H1 (cell line): Measurements from ENCODE around the gene EVI5. TPM values are rescaled to one million over a fixed set of nuclear protein-coding genes. Genes with fewer than 3 reads are reported as not detected.

Source experiments
- CTCF ChIA-PET: fragments of 300-600 bp; sonication (Branson Sonifier 250); formaldehyde crosslinking; loops from one replicate; lab custom pipeline; 2021; ENCODE audit not compliant: partially characterized antibody; lab: Charles Lee
- POLR2A ChIA-PET: fragments of 300-600 bp; sonication (Branson Sonifier 250); formaldehyde crosslinking; loops from one replicate; lab custom pipeline; 2021; ENCODE audit warnings: inconsistent platforms; ENCODE audit not compliant: partially characterized antibody; lab: Charles Lee
- DNase-seq, 2 experiments: peaks; one replicate each; pipeline versions ENCODE4 v3.0.0 to v3.0.0-alpha.2; 2010 to 2022; ENCODE audit warnings: low spot score in 2 of 2, low read depth in 1 of 2, mixed read lengths in 1 of 2
- FAIRE-seq: peaks from 2 replicates; lab custom pipeline; 2011; peaks lifted over from hg19 to GRCh38; lab: Jason Lieb, UNC
- H2AFZ ChIP-seq: 2 replicates; pipeline ENCODE4 v1.8.1; 2012; ENCODE audit warnings: low read length, inconsistent platforms
- H2AK5ac ChIP-seq: 2 replicates; pipeline ENCODE4 v1.6.1; 2013; ENCODE audit warnings: low read depth, low read length
- H2BK120ac ChIP-seq: replicated peaks from 2 replicates; pipeline ENCODE3; 2013; ENCODE audit warnings: low read depth, low read length, inconsistent platforms
- H2BK12ac ChIP-seq: 2 replicates; pipeline ENCODE4 v1.6.1; 2013; ENCODE audit warnings: low read depth, low read length
- H2BK15ac ChIP-seq: 2 replicates; pipeline ENCODE4 v1.6.1; 2013; ENCODE audit warnings: low read length
- H2BK20ac ChIP-seq: 2 replicates; pipeline ENCODE4 v1.6.1; 2013; ENCODE audit warnings: low read length
- H2BK5ac ChIP-seq: 2 replicates; pipeline ENCODE4 v1.6.1; 2013; ENCODE audit warnings: low read depth, low read length
- H3K14ac ChIP-seq: 2 replicates; pipeline ENCODE4 v1.6.1; 2013; ENCODE audit warnings: inconsistent platforms; ENCODE audit not compliant: insufficient read length
- H3K18ac ChIP-seq: 2 replicates; pipeline ENCODE4 v1.6.1; 2013; ENCODE audit warnings: low read length; ENCODE audit errors: extremely low read depth
- H3K23ac ChIP-seq: 2 replicates; pipeline ENCODE4 v1.6.1; 2013; ENCODE audit warnings: inconsistent platforms; ENCODE audit not compliant: insufficient read length
- H3K23me2 ChIP-seq: 2 replicates; pipeline ENCODE4 v1.6.1; 2013; ENCODE audit warnings: low read depth, low read length
- H3K27ac ChIP-seq: 2 replicates; pipeline ENCODE4 v1.6.1; 2011; ENCODE audit warnings: low read depth, low read length, inconsistent platforms
- H3K27me3 ChIP-seq, 4 experiments: replicated peaks in 1 of 4; 1 replicate in 1 of 4; 2 replicates in 3 of 4; pipeline versions ENCODE4 v1.6.1 to v1.8.1; 2011 to 2013; ENCODE audit warnings: low read length in 3 of 4, mild to moderate bottlenecking in 3 of 4, inconsistent platforms in 2 of 4, mixed read lengths in 2 of 4, moderate library complexity in 1 of 4; ENCODE audit not compliant: control insufficient read depth in 3 of 4, insufficient read depth in 3 of 4; ENCODE audit errors: extremely low read depth in 1 of 4
- H3K36me3 ChIP-seq, 4 experiments: 2 replicates each; pipeline versions ENCODE4 v1.6.1 to v1.8.1; 2011 to 2013; ENCODE audit warnings: mild to moderate bottlenecking in 4 of 4, low read length in 3 of 4, moderate library complexity in 2 of 4, control low read depth in 1 of 4, inconsistent platforms in 1 of 4; ENCODE audit not compliant: insufficient read depth in 4 of 4, control insufficient read depth in 2 of 4
- H3K4ac ChIP-seq: replicated peaks from 2 replicates; pipeline ENCODE3; 2013; ENCODE audit warnings: low read length, low read depth, mixed read lengths, inconsistent platforms; ENCODE audit not compliant: insufficient read length
- H3K4me1 ChIP-seq, 4 experiments: replicated peaks in 1 of 4; 1 replicate in 1 of 4; 2 replicates in 3 of 4; pipeline versions ENCODE4 v1.6.1 to v1.8.1; 2011 to 2013; ENCODE audit warnings: low read length in 3 of 4, inconsistent platforms in 2 of 4, mixed read lengths in 1 of 4; ENCODE audit not compliant: insufficient read depth in 4 of 4, control insufficient read depth in 3 of 4
- H3K4me2 ChIP-seq, 2 experiments: 2 replicates each; pipeline versions ENCODE4 v1.6.1 to v1.8.1; 2011 to 2013; ENCODE audit warnings: low read depth in 2 of 2, low read length in 2 of 2, control low read depth in 1 of 2, inconsistent platforms in 1 of 2, mild to moderate bottlenecking in 1 of 2; ENCODE audit not compliant: insufficient read depth in 1 of 2
- H3K4me3 ChIP-seq, 4 experiments: fragments of 200-600, 300-600 bp in 1 of 4; sonication (generic), shearing (Covaris generic), sonication (Bioruptor Twin) in 1 of 4; 2 replicates each; pipeline versions ENCODE4 v1.5.1 to v1.8.1; 2011 to 2016; ENCODE audit warnings: low read length in 4 of 4, low read depth in 3 of 4, control low read depth in 2 of 4, inconsistent platforms in 2 of 4, mild to moderate bottlenecking in 2 of 4, mixed read lengths in 1 of 4, moderate library complexity in 1 of 4; ENCODE audit not compliant: insufficient read depth in 2 of 4; ENCODE audit errors: extremely low read depth in 1 of 4
- H3K56ac ChIP-seq: replicated peaks from 2 replicates; pipeline ENCODE3; 2013; ENCODE audit warnings: low read depth, mild to moderate bottlenecking, mixed read lengths, low read length, inconsistent platforms; ENCODE audit not compliant: insufficient read length
- H3K79me1 ChIP-seq: 2 replicates; pipeline ENCODE4 v1.6.1; 2013; ENCODE audit warnings: low read depth, low read length, control low read depth
- H3K79me2 ChIP-seq, 2 experiments: 2 replicates each; pipeline versions ENCODE4 v1.6.1 to v1.8.1; 2012 to 2013; ENCODE audit warnings: low read length in 2 of 2, mild to moderate bottlenecking in 2 of 2, inconsistent platforms in 1 of 2; ENCODE audit not compliant: insufficient read depth in 2 of 2, control insufficient read depth in 1 of 2
- H3K9ac ChIP-seq, 4 experiments: replicated peaks in 1 of 4; 1 replicate in 1 of 4; 2 replicates in 3 of 4; pipeline versions ENCODE4 v1.6.1 to v1.8.1; 2011 to 2013; ENCODE audit warnings: low read depth in 3 of 4, low read length in 3 of 4, control low read depth in 2 of 4, mild to moderate bottlenecking in 2 of 4, moderate library complexity in 2 of 4, inconsistent platforms in 1 of 4; ENCODE audit errors: extremely low read depth in 1 of 4
- H3K9me3 ChIP-seq, 2 experiments: 2 replicates each; pipeline versions ENCODE4 v1.6.1 to v1.8.1; 2012 to 2013; ENCODE audit warnings: mild to moderate bottlenecking in 2 of 2, moderate library complexity in 2 of 2, control low read depth in 1 of 2, inconsistent platforms in 1 of 2, low read depth in 1 of 2, low read length in 1 of 2, mixed read lengths in 1 of 2; ENCODE audit not compliant: insufficient read depth in 2 of 2
- H4K20me1 ChIP-seq, 2 experiments: replicated peaks in 1 of 2; 2 replicates each; pipeline versions ENCODE3 to v1.8.1; 2011 to 2013; ENCODE audit warnings: inconsistent platforms in 2 of 2, low read length in 2 of 2, mild to moderate bottlenecking in 1 of 2; ENCODE audit not compliant: insufficient read depth in 2 of 2, control insufficient read depth in 1 of 2
- H4K5ac ChIP-seq: 2 replicates; pipeline ENCODE4 v1.6.1; 2013; ENCODE audit warnings: low read length, low read depth, mixed read lengths, inconsistent platforms; ENCODE audit not compliant: insufficient read length
- H4K8ac ChIP-seq: 2 replicates; pipeline ENCODE4 v1.8.0; 2013; ENCODE audit warnings: mild to moderate bottlenecking, moderate library complexity, low read length, inconsistent platforms; ENCODE audit not compliant: insufficient read depth; ENCODE audit errors: extremely low read depth
- H4K91ac ChIP-seq: replicated peaks from 2 replicates; pipeline ENCODE3; 2013; ENCODE audit warnings: low read length, mixed read lengths, inconsistent platforms; ENCODE audit not compliant: insufficient read length
- ASH2L ChIP-seq: fragments of 200-600, 300-600 bp; sonication (generic); IDR thresholded peaks from one replicate; pipeline ENCODE4 v1.7.1; 2017; ENCODE audit warnings: low read length
- KDM1A ChIP-seq: fragments of 200-600, 300-600 bp; sonication (generic); IDR thresholded peaks from 2 replicates; pipeline ENCODE4 v1.7.1; 2016; ENCODE audit warnings: mild to moderate bottlenecking, low read length, borderline replicate concordance
- MAX ChIP-seq: IDR thresholded peaks from 2 replicates; pipeline ENCODE4 v1.6.1; 2012; ENCODE audit warnings: inconsistent platforms
- SRF ChIP-seq: IDR thresholded peaks from 2 replicates; pipeline ENCODE4 v1.6.1; 2011; ENCODE audit warnings: mild to moderate bottlenecking, low read depth, low read length, moderate library complexity
- ZNF274 ChIP-seq: IDR thresholded peaks from 2 replicates; pipeline ENCODE4 v1.7.0; 2012; ENCODE audit warnings: low read length, borderline replicate concordance; ENCODE audit errors: extremely low read depth
- WGBS, 2 experiments: shearing (Covaris generic) in 1 of 2; methylation state at CpG; one replicate each; pipeline versions ENCODE4 v1.1.6 to v1.1.7; 2013 to 2015; ENCODE audit warnings: low lambda C conversion rate in 2 of 2, mixed read lengths in 2 of 2, inconsistent platforms in 1 of 2, low coverage in 1 of 2, missing lambda C conversion rate in 1 of 2; ENCODE audit not compliant: insufficient replicate concordance in 2 of 2, insufficient coverage in 1 of 2, insufficient read length in 1 of 2; ENCODE audit errors: extremely low coverage in 1 of 2, missing lambda C conversion rate in 1 of 2; 5-methylcytosine and 5-hydroxymethylcytosine counted together
- polyA plus RNA-seq, 7 experiments: library from polyadenylated mRNA; depleted of rRNA in 3 of 7; stranded (reverse) in 5 of 7; unstranded in 2 of 7; fragments of >200 nt in 5 of 7; fragments of 200-250 nt in 2 of 7; gene quantifications; 1 replicate in 5 of 7; 2 replicates in 1 of 7; 4 replicates in 1 of 7; pipeline versions ENCODE4 v1.2.1 to v1.2.3, GENCODE V29; 2011 to 2013; ENCODE audit warnings: missing spikeins in 2 of 7, mixed read lengths in 2 of 7
- total RNA-seq: library from RNA; stranded (reverse); fragmentation: NEBNext Ultra II Directional; extraction: Animal tissue kit (Norgen Biotek cat#: 25700); gene quantifications from 2 replicates; pipeline ENCODE4 v1.2.1, GENCODE V29; 2021
- TF ChIP-seq, protein P1 (sequence below): IDR thresholded peaks from 2 replicates; pipeline ENCODE4 v1.6.1; 2012; ENCODE audit warnings: low read length, inconsistent platforms

Gene EVI5
- total and polyA plus RNA-seq, 2 of the 8 experiments (the other 6 are each of a cell fraction or from before 2014, with no cell fraction given), result 1.7 to 13.7 TPM

GRCh38 chr1:92820551-92820950, 35.6 kb upstream of the EVI5 start:
- Histone ChIP-seq H3K36me3 (no peaks in the 10 kb centered on the region), H3K27ac (no peak overlapping the region), H2BK15ac (no peak overlapping the region), H3K27me3 (no peaks in the 10 kb centered on the region), H3K18ac (no peak overlapping the region), H2BK5ac (no peak overlapping the region), H3K79me1 (no peaks in the 10 kb centered on the region)
- no peak for DNase-seq
- TF ChIP-seq ZNF274 (no peak), MAX (no peak), KDM1A (no peak), SRF (no peak), ASH2L (no peak)
- TF ChIP-seq, protein P1, sequence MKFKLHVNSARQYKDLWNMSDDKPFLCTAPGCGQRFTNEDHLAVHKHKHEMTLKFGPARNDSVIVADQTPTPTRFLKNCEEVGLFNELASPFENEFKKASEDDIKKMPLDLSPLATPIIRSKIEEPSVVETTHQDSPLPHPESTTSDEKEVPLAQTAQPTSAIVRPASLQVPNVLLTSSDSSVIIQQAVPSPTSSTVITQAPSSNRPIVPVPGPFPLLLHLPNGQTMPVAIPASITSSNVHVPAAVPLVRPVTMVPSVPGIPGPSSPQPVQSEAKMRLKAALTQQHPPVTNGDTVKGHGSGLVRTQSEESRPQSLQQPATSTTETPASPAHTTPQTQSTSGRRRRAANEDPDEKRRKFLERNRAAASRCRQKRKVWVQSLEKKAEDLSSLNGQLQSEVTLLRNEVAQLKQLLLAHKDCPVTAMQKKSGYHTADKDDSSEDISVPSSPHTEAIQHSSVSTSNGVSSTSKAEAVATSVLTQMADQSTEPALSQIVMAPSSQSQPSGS, result no peak
- TF ChIP-seq, all 59 proteins: peak for 0
- Histone ChIP-seq H2AFZ (no peak overlapping the region), H2BK20ac (no peak overlapping the region), H4K5ac (no peak overlapping the region), H3K4ac (no peak overlapping the region), H3K23me2 (no peaks in the 10 kb centered on the region), H3K9me3 (no peaks in the 10 kb centered on the region), H3K14ac (no peak overlapping the region), H3K56ac (no peak overlapping the region), H2BK120ac (no peak overlapping the region), H3K23ac (no peak overlapping the region), H4K20me1 (no peaks in the 10 kb centered on the region), H4K8ac (no peak overlapping the region), H3K4me3 (no peak overlapping the region), H2BK12ac (no peak overlapping the region), H2AK5ac (no peak overlapping the region), H4K91ac (no peak overlapping the region), H3K79me2 (no peaks in the 10 kb centered on the region), H3K4me2 (no peak overlapping the region), H3K4me1 (no peaks in the 10 kb centered on the region), H3K9ac (no peak overlapping the region)
- CTCF ChIA-PET, result interaction anchor here (0.6 to 6.1 kb wide), 11 partner anchors 8 to 410 kb away, joined by 3 to 86 read pairs (median 3); partner anchors contain the start of genes EVI5 and RPL5
- WGBS, 2 experiments, result 89% methylated on average over 3 of the region's 3 CpGs; no CpG with 5 or more reads in 1 of the 2 experiments
- POLR2A ChIA-PET, result interaction anchor here (0.8 to 2.0 kb wide), 3 partner anchors 11 to 23 kb away, joined by 6 to 17 read pairs (median 6); partner anchors contain the start of gene RPL5
- FAIRE-seq, result no peak
